CD14-positive monocyte (primary cell): Measurements from ENCODE around the gene GRM8. TPM values are rescaled to one million over a fixed set of nuclear protein-coding genes. Genes with fewer than 3 reads are reported as not detected.

ENCODE experiments used
- DNase-seq, 3 donors: peaks; one replicate each; pipeline ENCODE4 v3.0.0-alpha.2; 2011 to 2022
- H2AFZ ChIP-seq: 2 replicates; pipeline ENCODE4 v1.6.0; 2012; ENCODE audit warnings: mild to moderate bottlenecking, low read depth, low read length, inconsistent platforms; ENCODE audit not compliant: insufficient read depth, poor library complexity, severe bottlenecking
- H3K27ac ChIP-seq, 2 donors: 1 replicate in 1 of 2; 2 replicates in 1 of 2; pipeline ENCODE4 v1.5.1; 2012 to 2013; ENCODE audit warnings: low read length in 2 of 2, control low read depth in 1 of 2, inconsistent platforms in 1 of 2, low read depth in 1 of 2, mild to moderate bottlenecking in 1 of 2
- H3K27me3 ChIP-seq, 2 donors: one replicate each; pipeline versions ENCODE4 v1.6.0 to v1.6.1; 2011 to 2013; ENCODE audit warnings: low read length in 2 of 2; ENCODE audit not compliant: control insufficient read depth in 2 of 2, insufficient read depth in 2 of 2
- H3K36me3 ChIP-seq, 2 donors: replicated peaks in 1 of 2; 1 replicate in 1 of 2; 2 replicates in 1 of 2; pipeline versions ENCODE4 v1.5.1 to v1.6.1; 2012 to 2013; ENCODE audit warnings: low read length in 2 of 2, control low read depth in 1 of 2, inconsistent platforms in 1 of 2, mild to moderate bottlenecking in 1 of 2; ENCODE audit not compliant: insufficient read depth in 2 of 2, control insufficient read depth in 1 of 2
- H3K4me1 ChIP-seq, 2 donors: 1 replicate in 1 of 2; 2 replicates in 1 of 2; pipeline versions ENCODE4 v1.5.1 to v1.6.1; 2012 to 2013; ENCODE audit warnings: low read length in 2 of 2, control low read depth in 1 of 2, inconsistent platforms in 1 of 2, mild to moderate bottlenecking in 1 of 2, moderate library complexity in 1 of 2; ENCODE audit not compliant: insufficient read depth in 2 of 2, control insufficient read depth in 1 of 2
- H3K4me2 ChIP-seq: replicated peaks from 2 replicates; pipeline ENCODE3; 2012; ENCODE audit warnings: low read length, moderate library complexity, mild to moderate bottlenecking; ENCODE audit not compliant: poor library complexity, severe bottlenecking; ENCODE audit errors: extremely low read depth
- H3K4me3 ChIP-seq, 3 experiments: fragments of 200-600 bp in 1 of 3; sonication (generic) in 1 of 3; replicated peaks in 1 of 3; 1 replicate in 2 of 3; 2 replicates in 1 of 3; pipeline ENCODE4 v1.5.1; 2011 to 2013; ENCODE audit warnings: low read length in 3 of 3, mild to moderate bottlenecking in 3 of 3, control low read depth in 2 of 3, low read depth in 2 of 3, inconsistent platforms in 1 of 3, moderate library complexity in 1 of 3
- H3K79me2 ChIP-seq: 2 replicates; pipeline ENCODE4 v1.6.0; 2012; ENCODE audit warnings: mild to moderate bottlenecking, control low read depth, inconsistent platforms, low read length, moderate library complexity; ENCODE audit not compliant: insufficient read depth
- H3K9ac ChIP-seq: 2 replicates; pipeline ENCODE4 v1.6.0; 2017; ENCODE audit warnings: low read length, mild to moderate bottlenecking; ENCODE audit not compliant: insufficient read depth, poor library complexity, severe bottlenecking
- H3K9me3 ChIP-seq, 2 donors: replicated peaks in 1 of 2; 1 replicate in 1 of 2; 2 replicates in 1 of 2; pipeline versions ENCODE4 v1.5.1 to v1.6.1; 2012 to 2013; ENCODE audit warnings: low read length in 2 of 2, control low read depth in 1 of 2; ENCODE audit not compliant: control insufficient read depth in 1 of 2, insufficient read depth in 1 of 2
- H4K20me1 ChIP-seq: 2 replicates; pipeline ENCODE4 v1.6.0; 2012; ENCODE audit warnings: mild to moderate bottlenecking, low read length, control low read depth, moderate library complexity; ENCODE audit not compliant: insufficient read depth
- H3K27ac Mint-ChIP-seq, 7 donors: one replicate each; pipeline ENCODE4 v1.8.0; 2020; ENCODE audit warnings: mild to moderate bottlenecking in 7 of 7, mixed read lengths in 7 of 7, moderate library complexity in 6 of 7, inconsistent platforms in 2 of 7
- H3K27me3 Mint-ChIP-seq, 3 donors: one replicate each; pipeline ENCODE4 v1.8.0; 2021 to 2022; ENCODE audit warnings: low read depth in 3 of 3, mild to moderate bottlenecking in 3 of 3, mixed read lengths in 3 of 3, moderate library complexity in 3 of 3, inconsistent platforms in 1 of 3
- H3K36me3 Mint-ChIP-seq, 2 donors: one replicate each; pipeline ENCODE4 v1.8.0; 2020; ENCODE audit warnings: mixed read lengths in 2 of 2, inconsistent platforms in 1 of 2, mild to moderate bottlenecking in 1 of 2
- H3K4me1 Mint-ChIP-seq: one replicate; pipeline ENCODE4 v1.8.0; 2020; ENCODE audit warnings: mild to moderate bottlenecking, mixed read lengths
- H3K4me3 Mint-ChIP-seq, 2 donors: one replicate each; pipeline ENCODE4 v1.8.0; 2020; ENCODE audit warnings: mild to moderate bottlenecking in 2 of 2, mixed read lengths in 2 of 2, moderate library complexity in 1 of 2
- H3K9me3 Mint-ChIP-seq, 7 donors: one replicate each; pipeline ENCODE4 v1.8.0; 2020 to 2022; ENCODE audit warnings: mixed read lengths in 7 of 7, mild to moderate bottlenecking in 6 of 7, moderate library complexity in 6 of 7, inconsistent platforms in 2 of 7
- CTCF ChIP-seq: fragments of 200-600 bp; IDR thresholded peaks from one replicate; pipeline ENCODE4 v1.8.0; 2022; ENCODE audit warnings: antibody characterized with exemption, mild to moderate bottlenecking
- WGBS: methylation state at CpG from one replicate; pipeline ENCODE4 v1.1.5; 2013; ENCODE audit warnings: missing lambda C conversion rate; ENCODE audit not compliant: insufficient coverage; 5-methylcytosine and 5-hydroxymethylcytosine counted together
- intact Hi-C, 2 donors: fragments of 100-400 bp; cut with micrococcal nuclease; formaldehyde crosslinking; loops; one replicate each; pipeline versions ENCODE4 v1.15.0 to v1.15.1; 2023
- polyA plus RNA-seq, 3 donors: library from polyadenylated mRNA; depleted of rRNA in 1 of 3; unstranded in 2 of 3; stranded (reverse) in 1 of 3; fragments of 300-500 nt in 2 of 3; fragments of >200 nt in 1 of 3; fragmentation: Illumina TruSeq in 2 of 3; gene quantifications; 1 replicate in 2 of 3; 2 replicates in 1 of 3; pipeline ENCODE4 v1.2.3, GENCODE V29; 2012 to 2021

The GRM8 gene
- polyA plus RNA-seq, 3 donors = not detected

GRCh38 chr7:127233630-127234029, 19.1 kb downstream of the GRM8 start:
- Mint-ChIP-seq H3K27me3 (peaks cover 0 to 12% (median 0%) of the 10 kb centered on the region in 3 donors), H3K4me1 (no peaks in the 10 kb centered on the region), H3K27ac (no peak overlapping the region), H3K4me3 (no peak overlapping the region), H3K36me3 (no peaks in the 10 kb centered on the region), H3K9me3 (peaks cover 0 to 9% (median 2%) of the 10 kb centered on the region in 7 donors)
- H3K27ac ChIP-seq = no peak overlapping the region
- H3K4me2 ChIP-seq = no peak overlapping the region
- H3K9ac ChIP-seq = no peak overlapping the region
- no peak overlapping the region for H2AFZ ChIP-seq
- H3K4me3 ChIP-seq = no peak overlapping the region
- no peaks in the 10 kb centered on the region for H3K4me1 ChIP-seq
- no peaks in the 10 kb centered on the region for H3K36me3 ChIP-seq
- H4K20me1 ChIP-seq = no peaks in the 10 kb centered on the region
- DNase-seq = no peak
- peaks cover 2 to 3% of the 10 kb centered on the region in 2 donors for H3K27me3 ChIP-seq
- H3K9me3 ChIP-seq = no peaks in the 10 kb centered on the region
- no peak for TF ChIP-seq CTCF
- intact Hi-C loops = no loop called here
- no peaks in the 10 kb centered on the region for H3K79me2 ChIP-seq
- WGBS = no CpG with 5 or more reads among the region's 2 CpGs

- H3K36me3 Mint-ChIP-seq = no peaks in the 10 kb centered on the region
- H3K4me3 Mint-ChIP-seq = no peak overlapping the region
- Histone ChIP-seq H3K4me3 (no peak overlapping the region), H2AFZ (no peak overlapping the region), H3K9me3 (no peaks in the 10 kb centered on the region), H3K4me1 (no peaks in the 10 kb centered on the region), H3K4me2 (no peak overlapping the region), H3K36me3 (no peaks in the 10 kb centered on the region), H4K20me1 (no peaks in the 10 kb centered on the region), H3K27ac (no peak overlapping the region), H3K9ac (no peak overlapping the region), H3K27me3 (peaks cover 14 to 15% of the 10 kb centered on the region in 2 donors), H3K79me2 (no peaks in the 10 kb centered on the region)
- H3K4me1 Mint-ChIP-seq = no peaks in the 10 kb centered on the region
- peaks cover 0 to 15% (median 3%) of the 10 kb centered on the region in 3 donors for H3K27me3 Mint-ChIP-seq
- H3K27ac Mint-ChIP-seq = no peak overlapping the region
- DNase-seq = no peak
- TF ChIP-seq CTCF = no peak
- intact Hi-C loops = no loop called here
- peaks cover 0 to 6% (median 0%) of the 10 kb centered on the region in 7 donors for H3K9me3 Mint-ChIP-seq
These were observed 21.3 kb downstream of the GRM8 start for GRCh38 chr7:127231415-127231814.
